ENCODE data around the gene FCRLA. TPM values are rescaled to one million over a fixed set of nuclear protein-coding genes. Genes with fewer than 3 reads are reported as not detected.
A peak's percentile ranks its signal among the peaks of the same experiment; 100 is the strongest.

The FCRLA gene
- total RNA-seq, 2 donors from 2014 or later = not detected

DNA sequence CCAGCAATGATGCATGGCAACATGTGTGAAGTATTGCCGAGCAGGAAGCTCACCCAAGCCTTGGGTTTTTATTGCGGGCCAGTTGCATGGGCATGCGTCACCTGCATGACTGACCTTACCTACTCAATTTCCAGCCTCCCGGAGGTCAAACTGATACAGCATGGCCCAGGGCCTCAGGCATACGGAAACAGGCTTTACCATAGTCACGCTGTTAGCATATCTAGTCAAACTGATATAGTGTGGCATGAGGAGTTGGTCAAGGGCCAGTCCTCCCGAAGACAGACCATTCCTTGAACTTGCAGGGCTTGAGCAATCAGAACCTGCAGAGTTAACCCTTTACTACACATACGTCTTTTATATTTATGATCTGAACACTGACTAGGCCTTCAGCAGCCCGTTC lies 36.2 kb downstream of the FCRLA start:
- Histone ChIP-seq H3K4me1 (ENCODE audit: control insufficient read depth in 1 of 2, low read depth in 2 of 2) (no peaks in the 10 kb centered on the region), H3K9me3 (no peaks in the 10 kb centered on the region)
- no peak for ATAC-seq (ENCODE audit: insufficient number of reproducible peaks, low FRiP score, low read depth)

DNA sequence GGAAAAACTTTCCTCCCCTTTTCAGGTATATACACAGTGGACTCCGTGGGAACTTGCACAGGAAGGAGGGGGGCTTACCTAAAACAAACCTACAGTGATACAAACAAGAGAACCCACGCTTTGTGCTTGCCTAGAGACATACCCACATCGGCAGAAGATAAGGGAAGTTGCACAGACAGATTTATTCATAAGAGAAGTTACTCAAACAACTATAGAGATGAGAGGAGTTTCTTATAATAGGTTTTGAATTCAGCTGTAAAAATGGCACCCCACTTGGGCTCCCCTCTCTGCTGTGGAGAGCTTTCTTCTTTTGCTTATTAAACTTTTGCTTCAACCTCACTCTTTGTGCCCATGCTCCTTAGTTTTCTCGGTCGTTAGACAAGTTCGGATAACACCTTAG lies 40.8 kb downstream of the FCRLA start:
- ATAC-seq (ENCODE audit: insufficient number of reproducible peaks, low FRiP score, low read depth) = no peak
- no peak overlapping the region for H3K27ac ChIP-seq
- DNase-seq (ENCODE audit: low spot score) = no peak
- TF ChIP-seq, protein P1, sequence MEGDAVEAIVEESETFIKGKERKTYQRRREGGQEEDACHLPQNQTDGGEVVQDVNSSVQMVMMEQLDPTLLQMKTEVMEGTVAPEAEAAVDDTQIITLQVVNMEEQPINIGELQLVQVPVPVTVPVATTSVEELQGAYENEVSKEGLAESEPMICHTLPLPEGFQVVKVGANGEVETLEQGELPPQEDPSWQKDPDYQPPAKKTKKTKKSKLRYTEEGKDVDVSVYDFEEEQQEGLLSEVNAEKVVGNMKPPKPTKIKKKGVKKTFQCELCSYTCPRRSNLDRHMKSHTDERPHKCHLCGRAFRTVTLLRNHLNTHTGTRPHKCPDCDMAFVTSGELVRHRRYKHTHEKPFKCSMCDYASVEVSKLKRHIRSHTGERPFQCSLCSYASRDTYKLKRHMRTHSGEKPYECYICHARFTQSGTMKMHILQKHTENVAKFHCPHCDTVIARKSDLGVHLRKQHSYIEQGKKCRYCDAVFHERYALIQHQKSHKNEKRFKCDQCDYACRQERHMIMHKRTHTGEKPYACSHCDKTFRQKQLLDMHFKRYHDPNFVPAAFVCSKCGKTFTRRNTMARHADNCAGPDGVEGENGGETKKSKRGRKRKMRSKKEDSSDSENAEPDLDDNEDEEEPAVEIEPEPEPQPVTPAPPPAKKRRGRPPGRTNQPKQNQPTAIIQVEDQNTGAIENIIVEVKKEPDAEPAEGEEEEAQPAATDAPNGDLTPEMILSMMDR (IDR thresholded peaks at IDR 0.05) = no peak
- no peaks in the 10 kb centered on the region for H3K9me3 ChIP-seq
- H3K27me3 ChIP-seq (replicated peaks; ENCODE audit: insufficient read depth) = no peaks in the 10 kb centered on the region
- peaks cover 8% of the 10 kb centered on the region for H3K36me3 ChIP-seq
- H3K4me1 ChIP-seq (ENCODE audit: control insufficient read depth in 1 of 2, low read depth in 2 of 2) = peaks cover 14 to 15% of the 10 kb centered on the region in 2 donors
- H3K4me3 ChIP-seq = no peak overlapping the region

More for the DNA sequence above, 36.2 kb downstream of the FCRLA start:
- TF ChIP-seq, protein P1 (IDR thresholded peaks at IDR 0.05) = no peak
- H3K27me3 ChIP-seq (replicated peaks; ENCODE audit: insufficient read depth) = no peaks in the 10 kb centered on the region
- no peak for DNase-seq (ENCODE audit: low spot score)
- no peak overlapping the region for H3K4me3 ChIP-seq
- no peaks in the 10 kb centered on the region for H3K36me3 ChIP-seq
- H3K27ac ChIP-seq = no peak overlapping the region

DNA sequence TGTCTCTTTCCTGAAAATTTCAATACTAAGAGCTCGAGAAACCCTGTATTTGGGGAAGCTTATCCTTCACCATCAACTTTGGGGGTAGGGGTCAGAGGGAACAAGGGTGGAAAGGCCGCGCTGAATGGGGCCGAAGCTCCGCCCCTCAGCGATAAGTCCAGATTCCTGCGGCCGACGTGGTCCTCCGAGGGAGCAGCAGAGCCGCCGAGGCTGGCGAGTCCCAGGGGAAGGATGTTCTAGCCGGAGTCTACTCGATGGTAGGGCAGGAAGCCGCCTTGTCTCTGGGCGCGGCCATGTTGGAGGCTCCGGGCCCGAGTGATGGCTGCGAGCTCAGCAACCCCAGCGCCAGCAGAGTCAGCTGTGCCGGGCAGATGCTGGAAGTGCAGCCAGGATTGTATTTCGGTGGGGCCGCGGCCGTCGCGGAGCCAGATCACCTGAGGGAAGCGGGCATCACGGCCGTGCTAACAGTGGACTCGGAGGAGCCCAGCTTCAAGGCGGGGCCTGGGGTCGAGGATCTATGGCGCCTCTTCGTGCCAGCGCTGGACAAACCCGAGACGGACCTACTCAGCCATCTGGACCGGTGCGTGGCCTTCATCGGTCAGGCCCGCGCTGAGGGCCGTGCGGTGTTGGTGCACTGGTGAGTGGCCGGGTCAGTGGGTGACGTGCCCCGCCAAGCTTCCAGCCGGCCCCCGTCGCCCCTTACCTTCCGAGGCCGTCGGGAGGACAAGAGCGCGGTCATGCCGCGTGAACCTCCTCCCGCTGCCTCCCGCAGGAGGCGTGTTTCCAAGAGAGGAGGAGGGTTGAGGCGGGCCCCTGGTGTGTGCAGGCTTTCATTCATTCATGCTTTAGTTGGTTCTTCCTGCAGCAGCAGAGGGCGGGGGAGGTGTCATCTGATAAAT lies 42.7 kb downstream of the FCRLA start, which contains the start of gene DUSP12:
TSS of gene DUSP12 (plus strand) at position 278 of the 899 bp plus-strand sequence. CDS start at position 294, 16 bp downstream.
- TF ChIP-seq, protein P1 (IDR thresholded peaks at IDR 0.05) = no peak
- ATAC-seq (ENCODE audit: insufficient number of reproducible peaks, low FRiP score, low read depth) (peak; percentile 96), DNase-seq (ENCODE audit: low spot score) (peak; percentile 83)
- H3K36me3 ChIP-seq = peaks cover 20% of the 10 kb centered on the region
- peak within 1 kb of the TSS; percentile 94 for H3K4me3 ChIP-seq
- no peaks in the 10 kb centered on the region for H3K27me3 ChIP-seq (replicated peaks; ENCODE audit: insufficient read depth)
- no peaks in the 10 kb centered on the region for H3K9me3 ChIP-seq
- H3K27ac ChIP-seq = peak within 1 kb of the TSS; percentile 86 to 93
- peaks cover 14 to 15% of the 10 kb centered on the region in 2 donors for H3K4me1 ChIP-seq (ENCODE audit: control insufficient read depth in 1 of 2, low read depth in 2 of 2)

DNA sequence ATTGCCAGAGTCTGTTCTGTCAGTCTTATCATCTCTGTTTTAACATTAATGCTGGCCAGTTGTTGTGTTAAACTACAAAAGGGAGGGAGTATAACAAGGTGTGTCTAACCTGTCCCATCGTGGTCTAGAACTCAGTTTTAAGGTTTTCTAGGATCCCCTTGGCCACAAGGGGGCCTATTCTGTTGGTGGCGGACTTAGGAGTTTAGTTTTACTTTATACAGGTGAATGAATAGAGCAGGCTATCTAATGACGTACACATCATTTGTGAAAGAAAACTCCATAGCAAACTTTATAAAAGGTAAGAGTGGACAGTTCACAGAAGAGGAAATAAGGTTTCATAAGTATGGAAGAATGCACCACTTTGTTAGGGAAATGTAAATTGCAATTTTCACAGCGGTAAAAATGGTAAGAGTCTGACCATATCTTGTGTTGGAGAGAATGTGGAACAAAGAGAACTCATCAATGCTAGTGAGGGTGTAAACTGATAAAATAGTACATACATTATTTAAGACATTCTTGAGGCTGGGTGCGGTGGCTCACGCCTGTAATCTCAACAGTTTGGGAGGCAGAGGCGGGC lies 56.6 kb downstream of the FCRLA start:
- ATAC-seq (ENCODE audit: insufficient number of reproducible peaks, low FRiP score, low read depth) (no peak), DNase-seq (ENCODE audit: low spot score) (no peak)
- Histone ChIP-seq H3K9me3 (no peaks in the 10 kb centered on the region), H3K27ac (no peak overlapping the region), H3K36me3 (peaks cover 4% of the 10 kb centered on the region), H3K4me1 (ENCODE audit: control insufficient read depth in 1 of 2, low read depth in 2 of 2) (peaks cover 11 to 17% of the 10 kb centered on the region in 2 donors), H3K27me3 (replicated peaks; ENCODE audit: insufficient read depth) (no peaks in the 10 kb centered on the region), H3K4me3 (no peak overlapping the region)
- TF ChIP-seq, protein P1 (IDR thresholded peaks at IDR 0.05) = peak; percentile 10

Other genes with a start within 250 kb of the FCRLA start
- gene FCGR2A, start 201.8 kb upstream of the FCRLA start, total RNA-seq = 100 to 1,000 TPM; 113 to 169 TPM
- 10 to 100 TPM in 1 of 2 donors, 1 to 10 TPM in 1; 7.7 to 11.9 TPM for gene HSPA6, start 182.7 kb upstream of the FCRLA start, total RNA-seq
- 10 to 100 TPM; 41.2 to 46.8 TPM for gene FCGR3A, start 157.4 kb upstream of the FCRLA start, total RNA-seq
- 1 to 10 TPM; 2.7 to 4.6 TPM for gene FCGR3B, start 76.1 kb upstream of the FCRLA start, total RNA-seq
- gene FCGR2B, start 44.1 kb upstream of the FCRLA start, total RNA-seq = 10 to 100 TPM; 20.2 to 65.9 TPM
- gene FCRLB, start 14.3 kb downstream of the FCRLA start, total RNA-seq = under 1 TPM in 1 of 2 donors, not detected in 1; 0.68 TPM
- gene DUSP12, start 42.6 kb downstream of the FCRLA start, total RNA-seq = 10 to 100 TPM; 17.3 to 27.9 TPM
- 10 to 100 TPM; 26.9 to 37.6 TPM for gene ATF6, start 59.1 kb downstream of the FCRLA start, total RNA-seq

All from thoracic aorta (tissue), 2 donors.